CD4-positive, alpha-beta T cell treated with Interleukin-15 for 1 hour (primary cell): ENCODE data around the gene CR1L.
"Not testable (repeated sequence)": the region's sequence is repeated elsewhere in the genome, so short reads cannot be mapped to it uniquely, and the experiment has no call there.

Experiments
- DNase-seq: peaks from one replicate; pipeline ENCODE4 v3.0.0-alpha.2; 2020

The CR1L gene

DNA sequence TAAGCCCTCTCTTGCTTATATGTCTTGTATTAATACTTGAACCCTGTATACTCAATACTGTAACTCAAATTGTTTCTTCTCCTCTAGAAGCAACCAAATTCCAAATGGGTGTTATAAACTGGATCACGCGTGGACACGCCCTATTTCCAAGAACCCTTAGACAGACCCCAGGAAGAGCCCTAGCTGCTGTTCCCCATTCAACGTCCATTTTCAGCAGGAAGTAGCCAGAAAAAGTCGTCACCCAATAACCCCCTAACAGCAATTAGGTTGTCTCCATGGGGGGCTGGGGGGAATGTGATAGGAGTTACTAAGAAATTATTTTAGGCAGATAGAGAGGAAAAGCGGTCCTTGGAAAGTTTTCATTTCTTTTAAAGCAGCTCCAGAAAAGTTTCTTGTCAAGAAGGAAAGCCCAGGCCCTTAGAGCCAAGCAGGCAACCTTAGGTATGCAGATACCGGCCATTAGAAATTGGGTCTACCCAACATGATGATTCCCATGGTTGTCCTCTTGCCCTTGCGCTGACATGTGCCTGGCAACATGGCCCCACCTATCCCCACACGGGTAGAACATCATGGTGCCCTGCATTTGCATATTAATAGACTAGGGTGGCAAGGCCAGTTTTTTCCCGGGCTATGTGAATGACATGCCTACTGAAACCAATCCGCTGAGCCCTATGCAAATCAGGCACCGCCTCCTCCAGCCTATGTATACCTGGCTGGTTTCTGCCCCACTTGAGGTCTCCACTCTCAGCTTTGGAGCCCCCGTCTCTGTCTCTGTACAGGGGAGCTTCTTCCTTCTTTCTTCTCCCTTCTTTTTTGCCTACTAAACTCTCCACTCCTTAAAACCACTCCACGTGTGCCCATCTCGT is 102.9 kb downstream of the CR1L start:
- no peak for DNase-seq

DNA sequence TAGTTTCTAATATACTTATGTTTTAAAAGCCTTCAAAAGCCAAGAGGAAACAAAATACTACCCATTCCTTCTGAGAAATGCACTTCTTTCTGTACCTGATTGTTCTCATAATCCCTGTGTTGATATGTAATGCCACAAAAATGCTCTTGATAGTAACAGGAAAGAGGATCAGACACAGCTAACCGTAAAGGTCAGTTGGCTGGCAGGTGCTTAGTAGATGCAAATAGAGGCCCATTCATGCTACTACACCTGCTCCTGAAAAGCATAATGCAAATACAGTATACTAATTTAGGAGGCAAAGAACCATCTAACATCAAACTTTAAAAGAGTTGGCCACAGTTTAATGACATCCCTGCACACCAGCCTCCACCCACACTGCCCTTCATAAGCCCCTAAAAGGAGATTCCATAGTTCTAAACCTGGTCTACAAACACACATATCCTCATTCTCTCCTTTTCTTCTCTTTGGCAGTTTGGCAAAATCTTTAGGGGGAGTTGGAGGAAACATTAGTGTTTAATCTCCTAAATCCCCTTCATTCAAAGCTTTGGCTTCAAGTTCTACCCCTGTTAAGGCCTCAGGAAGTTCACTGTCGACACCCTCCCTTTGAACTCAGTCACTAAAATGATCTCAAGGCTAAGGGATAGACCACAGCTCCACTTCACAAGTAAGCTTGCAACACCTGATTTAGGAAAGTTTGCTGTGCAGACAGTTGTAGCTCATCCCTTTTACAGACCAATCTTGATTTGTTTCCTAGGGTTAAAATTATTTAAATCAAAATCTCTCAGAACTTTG is 104.0 kb downstream of the CR1L start:
- DNase-seq = no peak

- no peak for DNase-seq
Observed at GRCh38 chr1:207750631-207751305, 105.8 kb downstream of the CR1L start.

DNA sequence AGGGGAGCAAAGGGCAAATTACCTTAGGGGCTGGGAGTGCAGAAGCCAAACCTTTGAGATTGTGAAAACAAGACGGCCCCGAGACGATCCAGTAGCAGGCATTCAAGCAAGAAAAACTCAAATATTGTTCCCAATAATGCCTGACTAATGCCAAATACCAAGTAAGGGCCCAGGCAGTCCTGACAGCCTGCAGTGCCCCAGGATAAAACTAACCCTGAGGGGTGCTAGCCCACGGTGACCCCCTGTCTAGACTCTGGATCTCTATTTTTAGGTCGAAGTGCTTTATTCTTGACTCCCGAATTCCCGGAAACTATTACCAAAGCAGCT is 106.5 kb downstream of the CR1L start:
- not testable (repeated sequence) for DNase-seq

GRCh38 chr1:207751790-207752455 is 107.0 kb downstream of the CR1L start, which contains the start of gene CD46:
Gene CD46 (plus strand): TSS chr1:207752054. CDS start chr1:207752213, 159 bp downstream.
- DNase-seq = peak; percentile 93

- peak; percentile 17 for DNase-seq
Observed at GRCh38 chr1:207752456-207752998, 107.6 kb downstream of the CR1L start.

- no peak for DNase-seq
Observed at GRCh38 chr1:207753611-207754010, 108.7 kb downstream of the CR1L start.

DNA sequence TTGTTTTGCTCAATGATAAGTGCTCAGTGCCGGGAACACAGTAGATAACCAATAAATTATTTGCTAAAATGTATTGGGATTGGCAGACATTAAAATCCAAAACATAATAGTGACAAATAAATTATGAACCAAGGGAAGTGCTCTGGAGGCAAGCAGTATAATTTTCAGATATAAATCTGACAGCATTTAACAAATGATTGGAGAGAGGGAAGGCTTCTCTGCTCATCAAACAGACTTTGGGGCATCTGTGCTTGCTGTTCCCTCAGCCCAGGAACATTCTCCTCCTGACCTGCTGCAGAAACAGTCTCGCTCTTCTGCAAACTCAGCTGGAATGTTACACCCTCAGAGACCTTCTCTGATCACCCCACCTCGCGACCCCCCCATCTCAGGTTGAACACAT is 109.1 kb downstream of the CR1L start:
- no peak for DNase-seq

- DNase-seq = no peak
Observed at GRCh38 chr1:207754974-207755700, 110.2 kb downstream of the CR1L start.

- no peak for DNase-seq
Observed at GRCh38 chr1:207755846-207756693, 111.1 kb downstream of the CR1L start.

- no peak for DNase-seq
Observed at GRCh38 chr1:207762622-207763021, 117.7 kb downstream of the CR1L start.

- no peak for DNase-seq
Observed at GRCh38 chr1:207763091-207763490, 118.2 kb downstream of the CR1L start.

GRCh38 chr1:207763972-207764371 is 119.0 kb downstream of the CR1L start:
- DNase-seq = no peak

DNA sequence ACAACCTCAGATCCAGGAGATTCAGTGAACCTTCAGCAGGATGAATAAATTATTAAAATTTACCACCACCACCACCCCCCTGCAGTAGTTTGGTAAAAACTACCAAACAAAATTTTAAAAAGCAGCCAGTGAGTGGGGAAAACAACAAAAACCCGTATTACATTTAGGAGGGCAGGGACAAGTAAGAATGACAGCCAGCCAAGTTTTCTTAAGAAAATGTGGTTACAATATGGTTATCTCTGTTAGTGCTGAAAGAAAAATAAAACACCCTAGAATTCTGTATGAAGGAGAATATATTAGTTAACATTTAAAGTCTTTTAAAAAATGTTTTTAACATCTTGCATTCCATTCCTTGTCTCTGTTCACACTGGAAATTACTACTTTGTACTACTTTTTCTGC is 121.6 kb downstream of the CR1L start:
- DNase-seq = no peak

GRCh38 chr1:207770514-207770913 is 125.6 kb downstream of the CR1L start:
- not testable (repeated sequence) for DNase-seq
